IPS-18a (cell line): Measurements from ENCODE around the gene CSTPP1.

Experiments
- H3K27ac ChIP-seq: one replicate; pipeline ENCODE4 v1.5.1; 2013; ENCODE audit warnings: low read length
- H3K27me3 ChIP-seq: one replicate; pipeline ENCODE4 v1.6.1; 2013; ENCODE audit warnings: mild to moderate bottlenecking, low read length; ENCODE audit not compliant: control insufficient read depth, insufficient read depth
- H3K36me3 ChIP-seq: one replicate; pipeline ENCODE4 v1.6.1; 2013; ENCODE audit warnings: low read depth, low read length; ENCODE audit not compliant: control insufficient read depth
- H3K4me1 ChIP-seq: one replicate; pipeline ENCODE4 v1.6.1; 2013; ENCODE audit warnings: low read depth, low read length; ENCODE audit not compliant: control insufficient read depth
- H3K4me3 ChIP-seq: one replicate; pipeline ENCODE4 v1.5.1; 2013; ENCODE audit warnings: low read length
- H3K9ac ChIP-seq: one replicate; pipeline ENCODE4 v1.6.1; 2013; ENCODE audit warnings: mild to moderate bottlenecking, low read length, moderate library complexity
- H3K9me3 ChIP-seq: one replicate; pipeline ENCODE4 v1.6.1; 2013; ENCODE audit warnings: low read depth, low read length; ENCODE audit not compliant: control insufficient read depth

CSTPP1 gene

GRCh38 chr11:47180006-47180787 is 243.6 kb downstream of the CSTPP1 start:
- no peak overlapping the region for H3K9ac ChIP-seq
- H3K27me3 ChIP-seq = no peaks in the 10 kb centered on the region
- H3K36me3 ChIP-seq = peaks cover 6% of the 10 kb centered on the region
- H3K4me3 ChIP-seq = no peak overlapping the region
- H3K4me1 ChIP-seq = peaks cover 9% of the 10 kb centered on the region
- no peak overlapping the region for H3K27ac ChIP-seq
- no peaks in the 10 kb centered on the region for H3K9me3 ChIP-seq

GRCh38 chr11:47181271-47181670 is 244.7 kb downstream of the CSTPP1 start:
- Histone ChIP-seq H3K9ac (no peak overlapping the region), H3K4me3 (no peak overlapping the region), H3K4me1 (peaks cover 5% of the 10 kb centered on the region), H3K36me3 (peaks cover 6% of the 10 kb centered on the region), H3K9me3 (no peaks in the 10 kb centered on the region), H3K27ac (no peak overlapping the region), H3K27me3 (no peaks in the 10 kb centered on the region)

GRCh38 chr11:47182380-47182779 is 245.8 kb downstream of the CSTPP1 start:
- H3K9ac ChIP-seq = no peak overlapping the region

GRCh38 chr11:47183031-47183856 is 246.7 kb downstream of the CSTPP1 start:
- H3K4me3 ChIP-seq = no peak overlapping the region
- H3K9ac ChIP-seq = no peak overlapping the region
- no peaks in the 10 kb centered on the region for H3K9me3 ChIP-seq
- peaks cover 6% of the 10 kb centered on the region for H3K36me3 ChIP-seq
- H3K4me1 ChIP-seq = peaks cover 13% of the 10 kb centered on the region
- H3K27me3 ChIP-seq = peaks cover 18% of the 10 kb centered on the region
- no peak overlapping the region for H3K27ac ChIP-seq

More at GRCh38 chr11:47182380-47182779, 245.8 kb downstream of the CSTPP1 start:
- no peak overlapping the region for H3K27ac ChIP-seq
- H3K4me3 ChIP-seq = no peak overlapping the region
- peaks cover 9% of the 10 kb centered on the region for H3K27me3 ChIP-seq
- peaks cover 6% of the 10 kb centered on the region for H3K36me3 ChIP-seq
- H3K9me3 ChIP-seq = no peaks in the 10 kb centered on the region
- H3K4me1 ChIP-seq = peaks cover 5% of the 10 kb centered on the region

- no peak overlapping the region for H3K4me3 ChIP-seq
Observed at GRCh38 chr11:47183969-47184368, 247.4 kb downstream of the CSTPP1 start.

GRCh38 chr11:47184711-47185304 is 248.2 kb downstream of the CSTPP1 start:
- H3K36me3 ChIP-seq = no peaks in the 10 kb centered on the region
- no peaks in the 10 kb centered on the region for H3K9me3 ChIP-seq
- peaks cover 13% of the 10 kb centered on the region for H3K4me1 ChIP-seq
- H3K27me3 ChIP-seq = peaks cover 31% of the 10 kb centered on the region
- H3K4me3 ChIP-seq = peak overlapping the region; percentile 73
- peak overlapping the region; percentile 85 for H3K9ac ChIP-seq
- no peak overlapping the region for H3K27ac ChIP-seq

More at GRCh38 chr11:47183969-47184368, 247.4 kb downstream of the CSTPP1 start:
- no peak overlapping the region for H3K9ac ChIP-seq
- H3K27me3 ChIP-seq = peaks cover 24% of the 10 kb centered on the region
- H3K27ac ChIP-seq = no peak overlapping the region
- H3K9me3 ChIP-seq = no peaks in the 10 kb centered on the region
- no peaks in the 10 kb centered on the region for H3K36me3 ChIP-seq
- H3K4me1 ChIP-seq = peaks cover 13% of the 10 kb centered on the region

GRCh38 chr11:47185305-47186075 is 248.9 kb downstream of the CSTPP1 start:
- peaks cover 13% of the 10 kb centered on the region for H3K4me1 ChIP-seq
- peaks cover 31% of the 10 kb centered on the region for H3K27me3 ChIP-seq
- H3K9me3 ChIP-seq = no peaks in the 10 kb centered on the region
- peak overlapping the region; percentile 85 for H3K9ac ChIP-seq
- peak overlapping the region; percentile 73 for H3K4me3 ChIP-seq
- H3K27ac ChIP-seq = peak overlapping the region; percentile 79
- H3K36me3 ChIP-seq = no peaks in the 10 kb centered on the region

GRCh38 chr11:47186076-47186699 is 249.6 kb downstream of the CSTPP1 start, which contains the start of gene PACSIN3:
TSS of gene PACSIN3 (minus strand) at chr11:47186434. CDS start at chr11:47182727, 3,707 bp downstream.
- H3K9me3 ChIP-seq = no peaks in the 10 kb centered on the region
- H3K36me3 ChIP-seq = no peaks in the 10 kb centered on the region
- H3K9ac ChIP-seq = peak within 1 kb of the TSS; percentile 85
- peaks cover 13% of the 10 kb centered on the region for H3K4me1 ChIP-seq
- peak within 1 kb of the TSS; percentile 73 for H3K4me3 ChIP-seq
- H3K27me3 ChIP-seq = peaks cover 31% of the 10 kb centered on the region
- H3K27ac ChIP-seq = peak within 1 kb of the TSS; percentile 79

GRCh38 chr11:47186700-47187695 is 250.4 kb downstream of the CSTPP1 start:
- no peak overlapping the region for H3K27ac ChIP-seq
- H3K36me3 ChIP-seq = no peaks in the 10 kb centered on the region
- peaks cover 13% of the 10 kb centered on the region for H3K4me1 ChIP-seq
- H3K9me3 ChIP-seq = no peaks in the 10 kb centered on the region
- peaks cover 31% of the 10 kb centered on the region for H3K27me3 ChIP-seq
- H3K9ac ChIP-seq = peak overlapping the region; percentile 73
- H3K4me3 ChIP-seq = peak overlapping the region; percentile 73

- Histone ChIP-seq H3K27ac (no peak overlapping the region), H3K4me3 (peak overlapping the region; percentile 73), H3K9ac (peak overlapping the region; percentile 73), H3K4me1 (peaks cover 13% of the 10 kb centered on the region), H3K36me3 (no peaks in the 10 kb centered on the region), H3K9me3 (no peaks in the 10 kb centered on the region), H3K27me3 (peaks cover 31% of the 10 kb centered on the region)
Observed at GRCh38 chr11:47187723-47188122, 251.2 kb downstream of the CSTPP1 start.
